Endothelial cell (in vitro differentiated cells): Measurements from ENCODE around the gene PUS7. TPM values are rescaled to one million over a fixed set of nuclear protein-coding genes. Genes with fewer than 3 reads are reported as not detected.

Source experiments
- DNase-seq: peaks from one replicate; pipeline ENCODE4 v3.0.0; 2021; ENCODE audit warnings: low spot score
- H3K27ac Mint-ChIP-seq: one replicate; pipeline ENCODE4 v1.8.0; 2021; ENCODE audit warnings: mixed read lengths, inconsistent platforms; ENCODE audit not compliant: unreplicated experiment
- H3K27me3 Mint-ChIP-seq: one replicate; pipeline ENCODE4 v1.8.0; 2021; ENCODE audit warnings: mild to moderate bottlenecking, moderate library complexity, mixed read lengths, inconsistent platforms; ENCODE audit not compliant: unreplicated experiment
- H3K36me3 Mint-ChIP-seq: one replicate; pipeline ENCODE4 v1.8.0; 2021; ENCODE audit warnings: mild to moderate bottlenecking, low read depth, mixed read lengths, inconsistent platforms; ENCODE audit not compliant: unreplicated experiment
- H3K4me1 Mint-ChIP-seq: one replicate; pipeline ENCODE4 v1.8.0; 2021; ENCODE audit warnings: mild to moderate bottlenecking, mixed read lengths, inconsistent platforms; ENCODE audit not compliant: unreplicated experiment
- H3K4me3 Mint-ChIP-seq: one replicate; pipeline ENCODE4 v1.8.0; 2021; ENCODE audit warnings: mild to moderate bottlenecking, mixed read lengths, inconsistent platforms; ENCODE audit not compliant: unreplicated experiment
- H3K9me3 Mint-ChIP-seq: one replicate; pipeline ENCODE4 v1.8.0; 2021; ENCODE audit warnings: mixed read lengths, inconsistent platforms; ENCODE audit not compliant: unreplicated experiment
- total RNA-seq: library from RNA; stranded (reverse); fragmentation: NEBNext Ultra II Directional; extraction: Animal tissue kit (Norgen Biotek cat#: 25700); gene quantifications from one replicate; pipeline ENCODE4 v1.2.1, GENCODE V29; 2021; ENCODE audit not compliant: unreplicated experiment
- TF ChIP-seq, protein P1 (sequence below): fragments of 200-600 bp; sonication (generic); IDR thresholded peaks from one replicate; pipeline ENCODE4 v1.5.0; 2021; ENCODE audit warnings: antibody characterized with exemption; ENCODE audit not compliant: unreplicated experiment

Gene PUS7
- total RNA-seq, 1 donor from 2014 or later = 14.4 TPM

DNA sequence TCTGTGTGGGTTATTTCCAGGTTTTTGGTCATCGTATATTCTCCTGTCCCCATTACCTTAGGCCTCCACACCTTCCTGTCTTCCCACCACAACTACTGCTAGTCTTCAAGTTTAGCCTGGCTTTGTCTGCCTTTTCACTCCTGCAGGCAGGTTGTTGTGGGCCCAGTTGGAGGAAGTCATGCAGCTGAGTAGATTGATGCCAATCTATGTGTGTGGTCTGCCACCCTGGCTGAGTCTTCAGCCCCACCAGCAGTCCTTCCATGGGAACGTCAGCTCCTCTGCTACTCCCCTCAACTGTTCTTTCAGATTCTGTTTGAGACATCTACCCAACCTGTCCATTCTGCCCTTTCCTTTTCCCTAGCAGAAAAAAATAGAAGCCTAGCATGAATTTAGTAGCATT, 16.3 kb upstream of the PUS7 start:
- Mint-ChIP-seq H3K4me1 (peaks cover 2% of the 10 kb centered on the region), H3K27ac (no peak overlapping the region), H3K36me3 (peaks cover 22% of the 10 kb centered on the region), H3K9me3 (no peaks in the 10 kb centered on the region), H3K27me3 (no peaks in the 10 kb centered on the region), H3K4me3 (no peak overlapping the region)
- TF ChIP-seq, protein P1, sequence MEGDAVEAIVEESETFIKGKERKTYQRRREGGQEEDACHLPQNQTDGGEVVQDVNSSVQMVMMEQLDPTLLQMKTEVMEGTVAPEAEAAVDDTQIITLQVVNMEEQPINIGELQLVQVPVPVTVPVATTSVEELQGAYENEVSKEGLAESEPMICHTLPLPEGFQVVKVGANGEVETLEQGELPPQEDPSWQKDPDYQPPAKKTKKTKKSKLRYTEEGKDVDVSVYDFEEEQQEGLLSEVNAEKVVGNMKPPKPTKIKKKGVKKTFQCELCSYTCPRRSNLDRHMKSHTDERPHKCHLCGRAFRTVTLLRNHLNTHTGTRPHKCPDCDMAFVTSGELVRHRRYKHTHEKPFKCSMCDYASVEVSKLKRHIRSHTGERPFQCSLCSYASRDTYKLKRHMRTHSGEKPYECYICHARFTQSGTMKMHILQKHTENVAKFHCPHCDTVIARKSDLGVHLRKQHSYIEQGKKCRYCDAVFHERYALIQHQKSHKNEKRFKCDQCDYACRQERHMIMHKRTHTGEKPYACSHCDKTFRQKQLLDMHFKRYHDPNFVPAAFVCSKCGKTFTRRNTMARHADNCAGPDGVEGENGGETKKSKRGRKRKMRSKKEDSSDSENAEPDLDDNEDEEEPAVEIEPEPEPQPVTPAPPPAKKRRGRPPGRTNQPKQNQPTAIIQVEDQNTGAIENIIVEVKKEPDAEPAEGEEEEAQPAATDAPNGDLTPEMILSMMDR = no peak
- DNase-seq = no peak

DNA sequence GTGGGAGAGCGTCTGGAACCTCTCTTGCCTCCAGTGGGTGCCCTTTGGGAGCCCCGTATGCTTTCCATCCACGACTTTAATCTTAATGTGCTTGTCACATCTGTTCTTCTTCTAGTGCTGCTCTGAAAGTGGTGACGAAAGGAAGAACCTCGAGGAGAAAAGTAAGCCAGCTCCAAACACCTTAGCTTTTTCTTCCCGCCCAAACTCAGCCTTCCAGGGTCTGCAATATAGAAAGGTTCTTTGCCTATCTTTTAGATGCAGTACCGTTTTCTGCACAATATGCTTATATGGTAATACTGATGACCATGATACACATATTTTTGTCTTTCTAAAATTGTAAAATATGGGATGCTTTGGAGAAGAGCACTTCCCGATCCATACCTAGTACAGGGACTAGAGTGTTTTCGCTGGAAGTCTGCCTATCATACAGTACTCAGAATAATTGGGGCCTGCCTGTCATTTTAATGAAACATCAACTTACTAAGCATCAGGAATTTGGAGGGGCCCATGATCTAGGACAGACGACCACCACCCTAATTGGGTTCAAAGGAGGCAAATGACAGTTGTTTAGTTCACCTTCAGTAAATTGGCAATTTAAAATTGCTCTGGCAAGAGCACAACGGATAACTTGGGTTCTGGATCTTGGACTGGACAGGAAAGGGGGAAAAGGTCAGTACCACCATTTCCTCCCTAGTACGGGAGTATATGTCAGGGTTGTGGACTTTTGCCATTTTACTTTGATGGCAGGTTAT, 10.8 kb upstream of the PUS7 start:
- TF ChIP-seq, protein P1 = no peak
- H3K4me1 Mint-ChIP-seq = peaks cover 13% of the 10 kb centered on the region
- H3K27ac Mint-ChIP-seq = peak overlapping the region; percentile 80
- peak overlapping the region; percentile 96 for H3K4me3 Mint-ChIP-seq
- H3K9me3 Mint-ChIP-seq = no peaks in the 10 kb centered on the region
- H3K36me3 Mint-ChIP-seq = peaks cover 4% of the 10 kb centered on the region
- no peak for DNase-seq
- peaks cover 8% of the 10 kb centered on the region for H3K27me3 Mint-ChIP-seq

DNA sequence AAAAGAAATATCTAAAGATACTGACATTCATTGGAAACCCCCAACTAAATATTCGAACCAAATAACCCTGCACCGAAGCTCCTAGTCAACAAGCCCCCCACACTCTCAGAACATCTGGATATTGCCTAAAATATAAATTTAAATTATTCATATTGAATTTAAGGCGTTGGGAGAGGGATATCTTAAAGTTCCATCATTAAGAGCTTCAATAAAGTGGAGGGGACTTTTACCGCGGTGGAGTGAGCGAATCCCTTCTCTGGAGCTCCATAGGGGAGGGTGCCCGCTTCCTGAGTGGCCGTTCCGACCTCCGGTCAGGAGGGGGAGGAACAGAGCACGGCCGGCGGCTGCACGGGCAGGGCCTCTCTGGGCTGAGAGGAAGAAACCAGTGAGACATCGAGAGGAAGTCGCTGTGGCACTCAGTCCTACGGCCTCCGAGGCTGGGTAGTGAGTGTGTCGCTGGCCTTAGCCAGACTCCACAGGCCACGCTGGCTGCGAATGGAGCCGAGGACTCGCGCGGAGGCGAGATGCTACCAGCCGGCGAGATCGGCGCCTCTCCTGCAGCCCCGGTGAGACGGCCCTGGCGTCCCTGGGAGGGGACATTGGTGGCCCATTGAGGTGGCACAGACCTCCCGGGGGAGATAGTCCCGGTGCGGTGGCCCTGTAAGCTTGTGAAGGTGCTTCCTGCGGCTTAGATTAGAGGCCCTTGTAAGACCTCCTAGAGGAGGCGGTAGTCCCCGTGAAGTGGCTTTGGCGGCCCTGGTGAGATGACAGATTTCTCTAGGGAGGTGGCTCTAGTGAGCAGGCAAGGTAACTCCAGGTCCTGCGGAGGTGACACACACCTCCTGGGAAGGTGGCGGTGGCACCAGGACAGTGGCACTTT, 10.0 kb upstream of the PUS7 start, which contains the start of gene RINT1:
TSS of gene RINT1 (plus strand) at position 410 of the 880 bp plus-strand sequence. CDS start at position 525, 115 bp downstream.
- Mint-ChIP-seq H3K4me3 (peak within 1 kb of the TSS; percentile 96), H3K27me3 (peaks cover 8% of the 10 kb centered on the region), H3K27ac (peak within 1 kb of the TSS; percentile 80), H3K4me1 (peaks cover 13% of the 10 kb centered on the region), H3K9me3 (no peaks in the 10 kb centered on the region), H3K36me3 (peaks cover 4% of the 10 kb centered on the region)
- peak; percentile 95 for DNase-seq
- TF ChIP-seq, protein P1 = no peak

DNA sequence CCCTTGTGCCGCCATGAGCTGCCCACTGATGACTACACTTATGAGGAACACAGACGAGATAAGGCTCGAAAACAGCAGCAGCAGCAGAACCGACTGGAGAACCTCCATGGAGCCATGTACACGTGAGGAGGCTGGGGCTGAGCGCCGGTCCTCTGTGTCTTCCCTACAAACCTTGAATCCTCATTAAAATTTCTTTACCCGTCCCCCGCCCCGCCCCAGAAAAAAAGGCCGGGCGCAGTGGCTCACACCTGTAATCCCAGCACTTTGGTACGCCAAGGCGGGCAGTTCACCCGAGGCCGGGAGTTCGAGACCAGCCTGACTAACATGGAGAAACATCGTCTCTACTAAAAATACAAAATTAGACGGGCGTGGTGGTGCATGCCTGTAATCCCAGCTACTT, 8.5 kb upstream of the PUS7 start:
- Mint-ChIP-seq H3K4me3 (no peak overlapping the region), H3K36me3 (no peaks in the 10 kb centered on the region), H3K9me3 (no peaks in the 10 kb centered on the region), H3K27me3 (peaks cover 8% of the 10 kb centered on the region), H3K4me1 (peaks cover 13% of the 10 kb centered on the region), H3K27ac (no peak overlapping the region)
- TF ChIP-seq, protein P1 = no peak
- no peak for DNase-seq
